ENCODE results near the gene GGCX. TPM values are rescaled to one million over a fixed set of nuclear protein-coding genes. Genes with fewer than 3 reads are reported as not detected.

Gene GGCX
- total and polyA plus RNA-seq, 9 of the 15 experiments (the other 6 are each of a cell fraction or from before 2014, with no cell fraction given), result 14.4 to 47.1 (median 28.1) TPM

DNA sequence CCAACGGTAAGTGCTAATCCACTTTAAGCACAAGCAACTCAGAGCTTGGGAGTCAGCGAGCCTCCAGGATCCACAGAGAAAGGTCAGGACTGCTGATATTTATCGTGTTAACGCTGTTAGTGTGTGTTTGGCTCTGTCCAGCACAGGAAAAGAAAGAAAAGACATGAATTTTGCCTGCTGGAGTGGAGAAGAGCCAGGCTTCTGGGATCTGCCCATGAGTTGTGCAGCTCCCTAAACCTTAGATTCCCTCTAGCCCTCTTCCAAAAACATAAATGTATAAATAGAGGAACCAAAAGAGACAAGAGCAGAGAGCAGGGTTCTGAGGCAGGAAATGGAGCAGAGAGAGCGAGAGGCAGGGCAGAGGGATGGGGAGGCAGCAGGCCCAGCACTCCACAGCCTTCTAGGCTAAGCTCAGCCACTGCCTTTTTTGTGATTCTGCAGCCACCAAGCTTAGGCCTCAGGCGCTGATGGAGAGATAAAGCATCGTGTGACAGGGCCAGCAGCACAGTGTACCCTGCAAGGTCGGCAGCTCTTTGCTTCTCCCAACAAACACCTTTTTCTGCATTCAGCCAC is 36.9 kb downstream of the GGCX start (continued):
- TF ChIP-seq, protein P1, sequence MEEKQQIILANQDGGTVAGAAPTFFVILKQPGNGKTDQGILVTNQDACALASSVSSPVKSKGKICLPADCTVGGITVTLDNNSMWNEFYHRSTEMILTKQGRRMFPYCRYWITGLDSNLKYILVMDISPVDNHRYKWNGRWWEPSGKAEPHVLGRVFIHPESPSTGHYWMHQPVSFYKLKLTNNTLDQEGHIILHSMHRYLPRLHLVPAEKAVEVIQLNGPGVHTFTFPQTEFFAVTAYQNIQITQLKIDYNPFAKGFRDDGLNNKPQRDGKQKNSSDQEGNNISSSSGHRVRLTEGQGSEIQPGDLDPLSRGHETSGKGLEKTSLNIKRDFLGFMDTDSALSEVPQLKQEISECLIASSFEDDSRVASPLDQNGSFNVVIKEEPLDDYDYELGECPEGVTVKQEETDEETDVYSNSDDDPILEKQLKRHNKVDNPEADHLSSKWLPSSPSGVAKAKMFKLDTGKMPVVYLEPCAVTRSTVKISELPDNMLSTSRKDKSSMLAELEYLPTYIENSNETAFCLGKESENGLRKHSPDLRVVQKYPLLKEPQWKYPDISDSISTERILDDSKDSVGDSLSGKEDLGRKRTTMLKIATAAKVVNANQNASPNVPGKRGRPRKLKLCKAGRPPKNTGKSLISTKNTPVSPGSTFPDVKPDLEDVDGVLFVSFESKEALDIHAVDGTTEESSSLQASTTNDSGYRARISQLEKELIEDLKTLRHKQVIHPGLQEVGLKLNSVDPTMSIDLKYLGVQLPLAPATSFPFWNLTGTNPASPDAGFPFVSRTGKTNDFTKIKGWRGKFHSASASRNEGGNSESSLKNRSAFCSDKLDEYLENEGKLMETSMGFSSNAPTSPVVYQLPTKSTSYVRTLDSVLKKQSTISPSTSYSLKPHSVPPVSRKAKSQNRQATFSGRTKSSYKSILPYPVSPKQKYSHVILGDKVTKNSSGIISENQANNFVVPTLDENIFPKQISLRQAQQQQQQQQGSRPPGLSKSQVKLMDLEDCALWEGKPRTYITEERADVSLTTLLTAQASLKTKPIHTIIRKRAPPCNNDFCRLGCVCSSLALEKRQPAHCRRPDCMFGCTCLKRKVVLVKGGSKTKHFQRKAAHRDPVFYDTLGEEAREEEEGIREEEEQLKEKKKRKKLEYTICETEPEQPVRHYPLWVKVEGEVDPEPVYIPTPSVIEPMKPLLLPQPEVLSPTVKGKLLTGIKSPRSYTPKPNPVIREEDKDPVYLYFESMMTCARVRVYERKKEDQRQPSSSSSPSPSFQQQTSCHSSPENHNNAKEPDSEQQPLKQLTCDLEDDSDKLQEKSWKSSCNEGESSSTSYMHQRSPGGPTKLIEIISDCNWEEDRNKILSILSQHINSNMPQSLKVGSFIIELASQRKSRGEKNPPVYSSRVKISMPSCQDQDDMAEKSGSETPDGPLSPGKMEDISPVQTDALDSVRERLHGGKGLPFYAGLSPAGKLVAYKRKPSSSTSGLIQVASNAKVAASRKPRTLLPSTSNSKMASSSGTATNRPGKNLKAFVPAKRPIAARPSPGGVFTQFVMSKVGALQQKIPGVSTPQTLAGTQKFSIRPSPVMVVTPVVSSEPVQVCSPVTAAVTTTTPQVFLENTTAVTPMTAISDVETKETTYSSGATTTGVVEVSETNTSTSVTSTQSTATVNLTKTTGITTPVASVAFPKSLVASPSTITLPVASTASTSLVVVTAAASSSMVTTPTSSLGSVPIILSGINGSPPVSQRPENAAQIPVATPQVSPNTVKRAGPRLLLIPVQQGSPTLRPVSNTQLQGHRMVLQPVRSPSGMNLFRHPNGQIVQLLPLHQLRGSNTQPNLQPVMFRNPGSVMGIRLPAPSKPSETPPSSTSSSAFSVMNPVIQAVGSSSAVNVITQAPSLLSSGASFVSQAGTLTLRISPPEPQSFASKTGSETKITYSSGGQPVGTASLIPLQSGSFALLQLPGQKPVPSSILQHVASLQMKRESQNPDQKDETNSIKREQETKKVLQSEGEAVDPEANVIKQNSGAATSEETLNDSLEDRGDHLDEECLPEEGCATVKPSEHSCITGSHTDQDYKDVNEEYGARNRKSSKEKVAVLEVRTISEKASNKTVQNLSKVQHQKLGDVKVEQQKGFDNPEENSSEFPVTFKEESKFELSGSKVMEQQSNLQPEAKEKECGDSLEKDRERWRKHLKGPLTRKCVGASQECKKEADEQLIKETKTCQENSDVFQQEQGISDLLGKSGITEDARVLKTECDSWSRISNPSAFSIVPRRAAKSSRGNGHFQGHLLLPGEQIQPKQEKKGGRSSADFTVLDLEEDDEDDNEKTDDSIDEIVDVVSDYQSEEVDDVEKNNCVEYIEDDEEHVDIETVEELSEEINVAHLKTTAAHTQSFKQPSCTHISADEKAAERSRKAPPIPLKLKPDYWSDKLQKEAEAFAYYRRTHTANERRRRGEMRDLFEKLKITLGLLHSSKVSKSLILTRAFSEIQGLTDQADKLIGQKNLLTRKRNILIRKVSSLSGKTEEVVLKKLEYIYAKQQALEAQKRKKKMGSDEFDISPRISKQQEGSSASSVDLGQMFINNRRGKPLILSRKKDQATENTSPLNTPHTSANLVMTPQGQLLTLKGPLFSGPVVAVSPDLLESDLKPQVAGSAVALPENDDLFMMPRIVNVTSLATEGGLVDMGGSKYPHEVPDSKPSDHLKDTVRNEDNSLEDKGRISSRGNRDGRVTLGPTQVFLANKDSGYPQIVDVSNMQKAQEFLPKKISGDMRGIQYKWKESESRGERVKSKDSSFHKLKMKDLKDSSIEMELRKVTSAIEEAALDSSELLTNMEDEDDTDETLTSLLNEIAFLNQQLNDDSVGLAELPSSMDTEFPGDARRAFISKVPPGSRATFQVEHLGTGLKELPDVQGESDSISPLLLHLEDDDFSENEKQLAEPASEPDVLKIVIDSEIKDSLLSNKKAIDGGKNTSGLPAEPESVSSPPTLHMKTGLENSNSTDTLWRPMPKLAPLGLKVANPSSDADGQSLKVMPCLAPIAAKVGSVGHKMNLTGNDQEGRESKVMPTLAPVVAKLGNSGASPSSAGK (IDR thresholded peaks at IDR 0.05), result 0 out of 2 replicates have a peak, but pooled peaks have one; percentile 54
- TF ChIP-seq, protein P2, sequence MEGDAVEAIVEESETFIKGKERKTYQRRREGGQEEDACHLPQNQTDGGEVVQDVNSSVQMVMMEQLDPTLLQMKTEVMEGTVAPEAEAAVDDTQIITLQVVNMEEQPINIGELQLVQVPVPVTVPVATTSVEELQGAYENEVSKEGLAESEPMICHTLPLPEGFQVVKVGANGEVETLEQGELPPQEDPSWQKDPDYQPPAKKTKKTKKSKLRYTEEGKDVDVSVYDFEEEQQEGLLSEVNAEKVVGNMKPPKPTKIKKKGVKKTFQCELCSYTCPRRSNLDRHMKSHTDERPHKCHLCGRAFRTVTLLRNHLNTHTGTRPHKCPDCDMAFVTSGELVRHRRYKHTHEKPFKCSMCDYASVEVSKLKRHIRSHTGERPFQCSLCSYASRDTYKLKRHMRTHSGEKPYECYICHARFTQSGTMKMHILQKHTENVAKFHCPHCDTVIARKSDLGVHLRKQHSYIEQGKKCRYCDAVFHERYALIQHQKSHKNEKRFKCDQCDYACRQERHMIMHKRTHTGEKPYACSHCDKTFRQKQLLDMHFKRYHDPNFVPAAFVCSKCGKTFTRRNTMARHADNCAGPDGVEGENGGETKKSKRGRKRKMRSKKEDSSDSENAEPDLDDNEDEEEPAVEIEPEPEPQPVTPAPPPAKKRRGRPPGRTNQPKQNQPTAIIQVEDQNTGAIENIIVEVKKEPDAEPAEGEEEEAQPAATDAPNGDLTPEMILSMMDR (IDR thresholded peaks at IDR 0.05 in 2 of 3, conservative IDR thresholded peaks at IDR 0.05 in 1 of 3; ENCODE audit: insufficient read depth in 2 of 3, low read depth in 1 of 3, low read length in 3 of 3), result no peak
- TF ChIP-seq ETS2 (tag; IDR thresholded peaks at IDR 0.05; ENCODE audit: borderline replicate concordance, poor library complexity, severe bottlenecking) (no peak), ZNF609 (CRISPR knock-in tag; IDR thresholded peaks at IDR 0.05; ENCODE audit: borderline replicate concordance) (no peak), L3MBTL2 (IDR thresholded peaks at IDR 0.05) (peak; percentile 63; the same call in 1 of the 2 replicates), ZNF175 (CRISPR knock-in tag; IDR thresholded peaks at IDR 0.05; ENCODE audit: low read depth) (no peak), DLX4 (CRISPR knock-in tag; IDR thresholded peaks at IDR 0.05) (no peak)

Measured in K562 (cell line).